GM12801 (cell line): ENCODE data around the gene RHOD.

Experiments used
- TF ChIP-seq, protein P1 (sequence below): IDR thresholded peaks from one replicate; pipeline ENCODE4 v1.5.1; 2011; ENCODE audit warnings: control low read depth; ENCODE audit not compliant: insufficient read length; ENCODE audit errors: extremely low read depth

RHOD gene

DNA sequence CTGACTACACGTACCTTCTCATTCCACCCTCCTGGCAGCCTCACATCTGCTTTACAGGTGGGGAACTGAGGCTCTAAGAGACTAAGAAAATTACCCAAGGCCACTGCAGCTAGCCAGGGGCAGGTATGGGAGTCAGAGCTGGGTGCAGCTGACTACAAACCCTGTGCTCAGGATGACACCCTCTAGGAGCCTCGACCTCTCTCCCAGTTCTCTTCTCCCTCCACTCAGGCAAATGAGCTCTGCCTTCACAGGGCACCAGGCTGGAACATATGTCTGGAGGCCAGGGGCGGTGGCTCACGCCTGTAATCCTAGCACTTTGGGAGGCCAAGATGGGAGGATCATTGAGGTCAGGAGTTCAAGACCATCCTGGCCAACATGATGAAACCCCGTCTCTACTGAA lies 29.7 kb upstream of the RHOD start:
- TF ChIP-seq, protein P1, sequence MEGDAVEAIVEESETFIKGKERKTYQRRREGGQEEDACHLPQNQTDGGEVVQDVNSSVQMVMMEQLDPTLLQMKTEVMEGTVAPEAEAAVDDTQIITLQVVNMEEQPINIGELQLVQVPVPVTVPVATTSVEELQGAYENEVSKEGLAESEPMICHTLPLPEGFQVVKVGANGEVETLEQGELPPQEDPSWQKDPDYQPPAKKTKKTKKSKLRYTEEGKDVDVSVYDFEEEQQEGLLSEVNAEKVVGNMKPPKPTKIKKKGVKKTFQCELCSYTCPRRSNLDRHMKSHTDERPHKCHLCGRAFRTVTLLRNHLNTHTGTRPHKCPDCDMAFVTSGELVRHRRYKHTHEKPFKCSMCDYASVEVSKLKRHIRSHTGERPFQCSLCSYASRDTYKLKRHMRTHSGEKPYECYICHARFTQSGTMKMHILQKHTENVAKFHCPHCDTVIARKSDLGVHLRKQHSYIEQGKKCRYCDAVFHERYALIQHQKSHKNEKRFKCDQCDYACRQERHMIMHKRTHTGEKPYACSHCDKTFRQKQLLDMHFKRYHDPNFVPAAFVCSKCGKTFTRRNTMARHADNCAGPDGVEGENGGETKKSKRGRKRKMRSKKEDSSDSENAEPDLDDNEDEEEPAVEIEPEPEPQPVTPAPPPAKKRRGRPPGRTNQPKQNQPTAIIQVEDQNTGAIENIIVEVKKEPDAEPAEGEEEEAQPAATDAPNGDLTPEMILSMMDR, result no peak

DNA sequence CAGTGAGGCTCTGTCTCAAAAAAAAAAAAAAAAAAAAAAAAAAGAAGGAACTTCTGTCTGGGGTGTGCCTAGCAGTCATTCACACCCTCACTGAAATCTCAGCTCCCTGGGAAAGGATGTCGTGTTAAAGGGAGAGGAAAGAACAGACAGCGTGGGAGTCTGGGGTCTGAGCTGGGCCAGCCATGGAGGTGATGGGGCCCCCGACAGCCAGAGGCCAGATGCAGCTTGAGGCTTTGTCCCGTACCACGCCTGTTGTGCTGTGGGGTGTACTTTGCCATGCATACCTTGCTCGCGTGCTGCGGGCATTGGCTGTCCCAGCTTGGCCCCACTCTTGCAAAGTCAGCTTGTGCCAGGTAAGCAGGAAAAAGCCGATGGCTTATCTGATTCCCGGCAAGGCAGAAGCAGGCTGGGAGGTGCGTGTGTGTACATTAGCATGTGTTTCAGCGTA lies 29.1 kb upstream of the RHOD start:
- TF ChIP-seq, protein P1, result no peak

DNA sequence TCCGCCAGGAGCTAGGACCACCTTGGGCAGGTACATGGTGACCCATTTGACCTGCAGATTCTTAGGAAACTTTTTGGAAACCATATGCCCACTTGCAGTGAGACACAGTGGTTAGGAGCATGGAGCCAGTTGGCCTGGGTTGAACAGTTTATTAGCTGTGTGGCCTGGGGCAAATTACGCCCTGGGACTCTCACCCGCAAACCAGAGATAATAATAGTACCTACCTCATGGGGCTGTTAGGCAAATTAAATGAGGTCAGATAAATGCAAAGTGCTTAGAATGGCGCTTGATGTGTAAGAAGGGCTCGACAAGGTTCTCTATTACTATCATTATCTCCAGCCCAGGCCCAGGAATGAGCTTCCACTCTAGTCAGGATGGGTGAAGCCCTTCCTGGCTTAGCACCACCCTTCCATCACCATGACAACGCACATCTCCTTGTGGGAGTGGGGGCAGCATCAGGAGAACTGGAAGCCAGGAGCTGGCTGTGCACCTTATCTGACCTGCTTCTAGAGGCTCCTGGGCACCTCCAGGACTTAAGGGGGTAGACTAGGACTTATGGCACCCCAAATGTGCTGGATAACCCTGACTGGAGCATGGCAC lies 28.6 kb upstream of the RHOD start:
- TF ChIP-seq, protein P1, result no peak

DNA sequence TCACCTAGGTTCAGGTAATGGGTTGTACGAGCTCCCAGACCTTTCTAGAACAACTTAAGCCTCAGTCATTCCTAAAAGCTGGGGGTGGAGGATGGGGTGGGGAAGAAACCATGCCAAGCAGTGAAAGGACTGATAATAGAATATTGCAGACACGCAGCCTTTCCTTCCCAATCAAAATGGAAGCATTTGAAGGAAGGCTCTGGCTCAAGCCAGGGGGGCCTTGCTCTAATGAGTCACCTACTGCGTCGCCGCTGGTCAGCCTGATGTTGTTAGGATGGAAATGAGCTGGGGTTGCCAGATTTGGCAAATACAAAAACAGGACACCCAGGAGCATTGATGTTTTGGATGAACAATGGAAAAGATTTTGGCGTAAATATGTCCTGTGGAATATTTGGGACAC lies 27.5 kb upstream of the RHOD start:
- TF ChIP-seq, protein P1, result no peak

DNA sequence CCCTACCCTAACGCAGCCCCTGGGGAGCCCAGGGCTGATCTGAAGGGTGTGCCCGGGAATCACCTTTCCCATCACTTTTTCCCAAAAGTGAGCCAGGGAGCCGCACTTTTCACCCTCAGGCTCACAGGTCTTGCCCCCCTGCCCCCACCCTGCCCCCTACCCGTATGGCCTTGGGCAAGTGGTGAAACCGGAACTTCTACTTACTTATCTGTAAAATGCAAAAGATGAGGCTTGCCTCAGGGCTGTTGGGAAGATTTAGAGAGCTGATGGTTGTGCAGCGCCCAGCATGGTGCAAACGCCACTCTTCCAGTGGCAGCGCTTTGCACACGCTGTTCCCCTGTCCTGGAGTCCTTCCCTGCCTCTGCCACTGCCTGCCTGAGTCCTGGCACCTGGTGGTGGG lies 25.7 kb upstream of the RHOD start:
- TF ChIP-seq, protein P1, result no peak

DNA sequence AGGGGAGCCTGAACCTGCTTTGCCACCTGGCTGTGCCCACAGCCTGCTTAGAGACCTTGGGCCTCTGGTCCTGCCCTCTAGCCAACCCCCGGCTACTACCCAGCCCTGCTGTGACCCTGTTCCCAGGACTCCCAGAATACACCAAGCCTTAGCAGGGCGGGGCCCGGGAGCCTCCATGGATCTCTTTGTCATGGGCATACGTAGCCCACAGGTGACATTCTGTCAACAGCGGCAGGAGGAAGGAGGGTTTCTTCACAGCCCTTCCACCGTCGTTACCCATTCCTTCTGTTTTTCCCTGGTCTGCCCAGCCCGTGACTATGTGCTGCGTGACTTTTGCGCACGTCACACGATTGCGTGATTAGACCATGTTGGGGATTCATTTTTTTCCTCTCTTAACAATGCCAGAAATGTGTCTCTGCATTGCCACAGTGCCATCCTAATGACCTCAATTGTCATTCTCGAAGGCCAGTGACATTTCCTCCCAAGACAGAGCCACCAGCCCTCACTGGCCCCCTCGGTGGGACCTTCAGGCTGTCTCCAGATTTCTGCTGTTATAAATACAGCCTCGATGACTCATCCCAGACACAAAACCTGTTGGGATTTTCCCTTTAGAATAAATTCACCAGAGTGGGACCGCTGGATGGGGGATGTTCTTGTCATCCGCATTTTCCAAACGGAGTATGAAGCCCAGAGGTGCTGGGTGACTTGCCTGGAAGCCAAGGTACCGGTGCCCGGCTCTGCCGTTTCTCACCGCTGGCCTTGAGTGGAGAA lies 24.7 kb upstream of the RHOD start:
- TF ChIP-seq, protein P1, result no peak

DNA sequence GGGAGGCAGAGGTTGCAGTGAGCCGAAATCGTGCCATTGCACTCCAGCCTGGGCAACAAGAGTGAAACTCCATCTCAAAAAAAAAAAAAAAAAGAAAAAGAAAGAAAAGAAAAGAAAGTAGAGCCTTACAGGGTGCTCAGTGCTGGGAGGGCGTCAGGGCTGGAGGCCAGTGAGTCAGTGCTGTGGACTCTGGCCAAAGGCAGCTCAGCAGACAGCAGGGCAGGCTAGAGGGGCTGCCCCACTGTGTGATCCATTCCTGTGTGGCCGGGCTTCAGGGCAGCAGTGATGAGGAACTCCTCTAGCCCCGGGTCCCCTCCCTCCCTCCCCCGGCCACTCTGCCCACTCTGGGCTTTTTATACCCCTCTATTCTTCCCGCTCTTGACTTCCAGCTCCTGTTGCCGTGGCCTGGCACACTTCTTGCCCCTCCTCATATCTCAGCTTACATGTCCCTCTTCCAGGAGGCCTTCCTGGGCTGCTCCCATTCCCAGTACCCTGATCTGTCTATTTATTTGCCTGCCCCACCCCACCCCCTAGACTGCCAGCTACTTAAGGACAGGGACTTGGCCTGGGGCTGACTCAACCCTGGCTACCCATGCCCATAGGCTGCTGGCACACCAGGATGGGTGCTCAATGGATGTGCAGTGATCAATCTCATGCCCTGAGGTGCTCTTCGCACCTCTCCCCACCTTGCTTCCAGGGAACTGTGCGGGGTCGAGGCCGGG lies 23.7 kb upstream of the RHOD start:
- TF ChIP-seq, protein P1, result no peak
